ENCODE measurements around the gene MPI. TPM values are rescaled to one million over a fixed set of nuclear protein-coding genes. Genes with fewer than 3 reads are reported as not detected.
"Not testable (repeated sequence)": the region's sequence is repeated elsewhere in the genome, so short reads cannot be mapped to it uniquely, and the experiment has no call there.

The MPI gene
- total RNA-seq, 1 donor = 48.3 TPM

DNA sequence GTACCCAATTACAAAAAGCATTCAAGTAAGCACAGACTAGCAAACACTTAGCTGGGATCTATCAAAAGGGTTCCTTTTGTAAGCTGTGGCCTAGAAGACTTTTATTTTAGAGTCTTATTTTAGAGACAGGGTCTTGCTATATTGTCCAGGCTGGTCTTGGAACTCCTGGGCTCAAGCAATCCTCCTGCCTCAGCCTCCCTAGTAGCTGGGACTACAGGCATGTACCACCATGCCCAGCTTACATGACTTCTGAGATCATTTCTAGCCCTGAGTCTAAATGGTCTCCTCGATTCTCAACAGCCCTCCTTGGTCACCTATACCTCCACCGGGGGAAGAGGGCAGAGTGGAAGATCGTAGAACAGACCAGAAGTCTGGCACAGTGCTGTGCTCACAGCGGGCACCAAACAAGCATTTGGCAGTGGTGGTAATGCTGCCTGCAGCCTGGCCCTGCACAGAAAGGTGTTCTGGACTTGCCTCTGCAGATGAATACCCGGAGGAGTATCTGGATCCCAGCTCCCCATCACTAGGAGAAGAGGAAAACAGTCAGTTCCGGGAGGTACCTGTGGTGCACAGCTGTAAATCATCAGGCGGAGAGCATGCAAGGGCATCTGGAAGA, 14.5 kb downstream of the MPI start:
- no peak for DNase-seq (ENCODE audit: low read depth)
- no peak overlapping the region for H3K4me3 ChIP-seq (ENCODE audit: low read depth, low read length)
- TF ChIP-seq, protein P1, sequence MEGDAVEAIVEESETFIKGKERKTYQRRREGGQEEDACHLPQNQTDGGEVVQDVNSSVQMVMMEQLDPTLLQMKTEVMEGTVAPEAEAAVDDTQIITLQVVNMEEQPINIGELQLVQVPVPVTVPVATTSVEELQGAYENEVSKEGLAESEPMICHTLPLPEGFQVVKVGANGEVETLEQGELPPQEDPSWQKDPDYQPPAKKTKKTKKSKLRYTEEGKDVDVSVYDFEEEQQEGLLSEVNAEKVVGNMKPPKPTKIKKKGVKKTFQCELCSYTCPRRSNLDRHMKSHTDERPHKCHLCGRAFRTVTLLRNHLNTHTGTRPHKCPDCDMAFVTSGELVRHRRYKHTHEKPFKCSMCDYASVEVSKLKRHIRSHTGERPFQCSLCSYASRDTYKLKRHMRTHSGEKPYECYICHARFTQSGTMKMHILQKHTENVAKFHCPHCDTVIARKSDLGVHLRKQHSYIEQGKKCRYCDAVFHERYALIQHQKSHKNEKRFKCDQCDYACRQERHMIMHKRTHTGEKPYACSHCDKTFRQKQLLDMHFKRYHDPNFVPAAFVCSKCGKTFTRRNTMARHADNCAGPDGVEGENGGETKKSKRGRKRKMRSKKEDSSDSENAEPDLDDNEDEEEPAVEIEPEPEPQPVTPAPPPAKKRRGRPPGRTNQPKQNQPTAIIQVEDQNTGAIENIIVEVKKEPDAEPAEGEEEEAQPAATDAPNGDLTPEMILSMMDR (IDR thresholded peaks at IDR 0.05; ENCODE audit: insufficient read depth, low read length) = no peak

DNA sequence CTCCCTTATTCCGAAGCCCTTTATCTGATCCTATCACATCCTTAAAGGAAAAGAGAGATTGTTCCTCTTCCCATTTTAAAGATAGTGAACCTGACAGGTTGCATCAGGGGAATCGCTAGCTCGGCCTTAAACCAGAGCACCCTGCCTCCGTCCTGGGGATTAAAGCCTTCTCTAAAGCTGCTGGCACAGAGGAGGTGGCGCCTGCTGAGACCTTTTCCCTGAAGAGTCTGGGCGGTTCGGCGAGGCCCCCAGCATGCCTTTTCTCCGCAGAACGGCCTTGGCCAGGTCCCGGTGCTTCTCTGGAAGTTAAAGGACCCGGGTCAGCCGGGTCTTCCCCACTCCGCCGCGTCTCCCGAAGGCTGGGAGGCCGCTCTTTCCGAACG, 16.2 kb downstream of the MPI start:
- TF ChIP-seq, protein P1 (IDR thresholded peaks at IDR 0.05; ENCODE audit: insufficient read depth, low read length) = no peak
- DNase-seq (ENCODE audit: low read depth) = peak; percentile 28
- peak overlapping the region; percentile 82 for H3K4me3 ChIP-seq (ENCODE audit: low read depth, low read length)

DNA sequence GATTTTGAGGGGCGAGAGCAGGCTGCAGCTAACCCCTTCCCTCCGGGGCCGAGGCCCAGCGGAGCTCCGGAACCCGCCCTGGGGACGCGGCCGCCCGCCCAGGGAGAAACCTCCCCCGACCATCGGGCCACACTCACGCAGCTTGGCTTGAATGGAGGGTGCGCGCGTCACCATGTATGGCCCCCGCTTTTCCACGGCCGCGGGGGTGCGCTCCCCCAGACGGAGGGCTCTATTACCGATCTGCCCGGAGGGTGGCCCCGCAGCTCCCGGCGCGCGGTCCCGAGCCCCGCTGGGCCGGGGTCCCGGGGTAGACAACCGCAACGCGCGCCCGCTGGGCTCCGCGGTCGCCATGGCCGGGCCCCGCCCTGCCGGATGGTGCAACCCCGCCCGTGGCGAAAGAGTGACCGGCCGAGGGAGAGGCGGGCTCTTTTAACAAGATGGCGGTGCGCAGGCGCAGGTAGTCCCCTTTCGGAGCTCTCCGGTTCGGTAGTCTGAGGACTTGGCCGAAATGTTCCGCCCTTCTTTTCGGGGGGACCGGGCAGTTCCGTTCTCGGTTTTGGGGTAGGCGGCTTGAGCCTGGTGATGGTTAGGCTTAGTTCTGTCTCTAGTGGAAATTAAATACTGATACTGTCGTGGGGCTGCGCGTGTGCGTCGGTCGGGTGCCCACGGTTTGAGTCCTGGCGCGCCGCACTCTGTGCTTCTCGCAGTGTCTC, 16.8 kb downstream of the MPI start, which contains the start of gene FAM219B:
Gene FAM219B (minus strand): TSS at position 402 of the 713 bp plus-strand sequence. CDS start 51 bp downstream, at position 351.
- peak within 1 kb of the TSS; percentile 82 for H3K4me3 ChIP-seq (ENCODE audit: low read depth, low read length)
- DNase-seq (ENCODE audit: low read depth) = peak; percentile 85
- TF ChIP-seq, protein P1 (IDR thresholded peaks at IDR 0.05; ENCODE audit: insufficient read depth, low read length) = no peak

DNA sequence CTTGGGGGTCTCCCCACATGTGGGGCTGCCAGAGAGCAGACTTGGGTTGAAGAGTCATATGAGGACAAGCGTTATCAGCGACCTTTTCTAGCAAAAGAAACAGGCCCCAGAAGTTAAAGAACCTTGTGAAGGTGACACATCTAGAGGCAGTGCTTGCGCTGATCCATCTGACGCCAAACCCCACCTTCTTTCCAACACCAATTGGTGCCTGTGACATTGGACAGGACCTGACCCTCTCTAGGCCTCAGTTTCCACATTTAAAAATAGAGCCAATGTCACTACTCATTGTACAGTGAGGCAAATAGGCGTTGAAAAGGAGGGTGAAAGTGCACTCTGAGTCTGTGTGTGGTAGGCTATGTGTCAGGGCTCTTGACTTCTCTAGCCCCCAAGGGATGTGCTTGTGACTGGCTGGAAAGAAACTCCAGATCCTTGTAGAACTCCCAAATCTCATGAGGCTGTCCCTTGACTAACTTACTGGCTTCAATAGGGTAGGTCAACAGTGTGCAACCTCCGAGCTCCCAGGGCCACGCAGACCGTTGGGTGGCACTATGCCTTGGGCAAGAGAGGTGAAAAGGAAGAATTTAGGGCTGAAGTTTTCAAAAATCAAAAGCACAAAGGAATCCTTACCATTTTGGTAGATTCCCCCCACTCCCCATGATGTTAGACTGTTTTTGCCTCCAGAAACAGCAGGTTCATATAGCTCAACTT, 17.5 kb downstream of the MPI start:
- H3K4me3 ChIP-seq (ENCODE audit: low read depth, low read length) = peak overlapping the region; percentile 82
- TF ChIP-seq, protein P1 (IDR thresholded peaks at IDR 0.05; ENCODE audit: insufficient read depth, low read length) = no peak
- peak; percentile 21 for DNase-seq (ENCODE audit: low read depth)

DNA sequence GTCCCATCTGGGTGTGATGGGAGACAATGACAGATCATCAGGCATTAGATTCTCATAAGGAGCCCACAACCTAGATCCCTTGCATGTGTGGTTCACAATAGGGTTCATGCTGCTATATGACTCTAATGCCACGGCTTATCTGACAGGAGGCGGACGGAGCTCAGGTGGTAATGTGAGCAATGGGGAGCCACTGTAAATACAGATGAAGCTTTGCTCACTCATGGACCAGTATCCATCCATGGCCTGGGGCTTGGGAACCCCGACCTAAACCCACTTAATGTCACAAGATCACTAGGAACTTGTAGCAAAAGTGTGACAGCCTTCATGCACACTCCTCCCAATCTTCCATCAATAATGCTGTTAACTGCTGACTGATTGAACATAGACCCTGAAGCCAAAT, 18.8 kb downstream of the MPI start:
- TF ChIP-seq, protein P1 (IDR thresholded peaks at IDR 0.05; ENCODE audit: insufficient read depth, low read length) = no peak
- H3K4me3 ChIP-seq (ENCODE audit: low read depth, low read length) = no peak overlapping the region
- DNase-seq (ENCODE audit: low read depth) = no peak

DNA sequence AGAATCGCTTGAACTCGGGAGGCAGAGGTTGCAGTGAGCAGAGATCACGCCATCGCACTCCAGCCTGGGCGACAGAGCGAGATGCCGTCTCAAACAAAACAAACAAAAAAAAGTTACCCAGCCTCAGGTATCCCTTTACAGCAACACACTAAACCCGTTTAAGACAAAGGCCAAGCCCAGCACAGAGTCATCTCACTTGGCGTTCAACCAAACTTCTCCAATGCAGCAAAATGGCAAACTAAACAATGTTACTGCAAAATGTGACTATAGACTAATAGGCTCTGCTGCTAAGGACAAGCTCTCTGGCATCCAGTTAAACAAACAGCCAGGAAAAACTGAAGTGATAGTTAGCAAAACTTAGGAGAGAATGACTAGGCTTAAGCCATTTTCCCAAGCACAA, 23.2 kb downstream of the MPI start:
- H3K4me3 ChIP-seq (ENCODE audit: low read depth, low read length) = no peak overlapping the region
- TF ChIP-seq, protein P1 (IDR thresholded peaks at IDR 0.05; ENCODE audit: insufficient read depth, low read length) = no peak
- peak; percentile 23 for DNase-seq (ENCODE audit: low read depth)

DNA sequence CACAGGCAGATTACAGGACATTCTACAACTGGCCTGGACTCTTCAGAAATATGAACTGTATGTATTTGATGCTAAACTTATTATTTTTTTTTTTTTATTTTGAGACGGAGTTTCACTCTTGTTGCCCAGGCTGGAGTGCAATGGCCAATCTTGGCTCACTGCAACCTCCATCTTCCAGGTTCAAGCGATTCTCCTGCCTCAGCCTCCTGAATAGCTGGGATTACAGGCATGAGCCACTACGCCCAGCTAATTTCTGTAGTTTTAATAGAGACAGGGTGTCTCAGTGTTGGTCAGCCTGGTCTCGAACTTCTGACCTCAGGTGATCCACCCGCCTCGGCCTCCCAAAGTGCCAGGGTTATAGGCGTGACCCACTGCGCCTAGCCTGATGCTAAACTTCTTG, 24.0 kb downstream of the MPI start:
- not testable (repeated sequence) for H3K4me3 ChIP-seq (ENCODE audit: low read depth, low read length); DNase-seq (ENCODE audit: low read depth)

Measured in fibroblast of the aortic adventitia (primary cell).